Medulla oblongata (tissue), 1 donor: ENCODE data around the gene IL25.
A peak's percentile ranks its signal among the peaks of the same experiment; 100 is the strongest.

ENCODE experiments used
- DNase-seq: peaks from one replicate; pipeline ENCODE4 v3.0.0-alpha.2; 2015; ENCODE audit errors: extremely low spot score

IL25 gene

DNA sequence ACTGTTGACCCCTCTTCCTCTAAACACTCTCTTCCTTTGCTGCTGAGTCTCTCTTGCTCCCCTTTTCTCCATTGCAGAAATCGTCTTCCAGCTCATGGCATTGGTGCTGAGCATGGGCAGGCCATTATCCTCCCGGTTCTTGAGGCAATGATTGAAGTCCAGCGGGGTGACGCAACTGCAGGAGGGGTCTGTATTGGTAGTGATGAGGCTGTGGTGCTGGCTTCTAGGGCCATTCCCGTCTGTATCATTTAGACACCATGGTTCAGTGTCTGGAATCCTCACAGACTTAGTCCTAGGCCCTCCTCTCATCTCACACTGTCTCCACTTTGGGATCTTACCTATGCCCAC, 19.2 kb upstream of the IL25 start:
- no peak for DNase-seq

DNA sequence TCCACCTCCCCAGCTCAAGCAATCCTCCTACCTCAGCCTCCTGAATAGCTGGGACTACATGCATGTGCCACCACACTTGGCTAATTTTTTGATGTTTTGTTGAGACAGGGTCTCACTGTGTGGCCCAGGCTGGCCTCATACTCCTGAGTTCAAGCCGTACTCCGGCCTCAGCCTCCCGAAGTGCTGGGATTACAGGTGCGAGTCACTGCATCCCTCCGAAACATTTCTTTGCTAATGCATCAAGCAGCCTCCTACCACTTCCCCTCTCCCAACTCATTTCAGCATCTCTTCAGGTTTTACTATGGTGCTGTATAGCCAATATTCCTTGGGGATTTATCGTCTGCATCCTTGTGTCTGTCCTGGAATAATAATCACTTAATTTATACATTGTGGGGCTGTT, 17.6 kb upstream of the IL25 start:
- DNase-seq: no peak

DNA sequence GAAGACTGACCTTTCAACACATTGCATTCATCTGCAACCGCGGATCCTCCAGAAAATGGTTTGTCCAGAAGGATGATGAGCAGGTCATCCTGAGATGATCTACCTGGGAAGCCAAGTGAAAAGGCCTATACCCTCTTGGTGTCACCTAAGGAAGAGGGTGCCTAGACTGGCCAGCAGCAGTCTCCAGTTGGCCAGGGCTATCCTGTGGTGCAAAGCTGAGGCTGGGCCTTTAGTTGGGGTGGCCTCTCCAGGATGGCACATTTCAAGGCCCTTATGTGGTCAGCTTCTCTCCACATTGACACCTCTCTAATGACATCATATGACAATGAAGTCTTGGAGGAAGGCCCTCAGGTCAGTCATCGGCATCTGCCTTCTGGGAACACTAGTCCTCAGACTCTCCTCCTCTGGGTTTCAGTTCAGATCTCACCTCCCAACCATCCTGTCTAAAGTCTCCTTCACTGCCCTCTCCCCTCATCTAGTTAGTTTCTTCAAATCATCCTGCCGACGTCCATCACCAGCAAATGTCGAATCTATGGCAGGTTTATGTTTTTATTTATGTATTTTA, 16.7 kb upstream of the IL25 start:
- DNase-seq: no peak

DNA sequence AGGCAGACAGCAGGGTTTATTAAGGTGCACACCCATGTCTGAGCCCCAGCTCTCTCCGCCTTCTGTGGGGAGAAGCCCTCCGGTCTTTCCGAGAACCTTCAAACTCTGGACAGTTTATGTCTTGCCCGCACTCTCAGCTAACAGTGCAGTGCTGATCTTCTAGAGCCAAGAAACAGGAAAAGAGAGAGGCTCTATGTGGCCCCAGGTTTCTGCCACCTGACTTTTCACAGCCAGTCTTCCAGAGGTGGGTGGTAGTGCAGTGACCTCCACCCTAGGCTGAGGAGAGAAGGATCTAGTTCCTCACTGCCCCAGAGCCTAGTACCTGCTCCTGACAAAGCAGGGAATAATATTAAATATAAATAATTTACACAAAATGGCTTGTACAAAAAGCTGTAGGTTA, 15.9 kb upstream of the IL25 start:
- no peak for DNase-seq

DNA sequence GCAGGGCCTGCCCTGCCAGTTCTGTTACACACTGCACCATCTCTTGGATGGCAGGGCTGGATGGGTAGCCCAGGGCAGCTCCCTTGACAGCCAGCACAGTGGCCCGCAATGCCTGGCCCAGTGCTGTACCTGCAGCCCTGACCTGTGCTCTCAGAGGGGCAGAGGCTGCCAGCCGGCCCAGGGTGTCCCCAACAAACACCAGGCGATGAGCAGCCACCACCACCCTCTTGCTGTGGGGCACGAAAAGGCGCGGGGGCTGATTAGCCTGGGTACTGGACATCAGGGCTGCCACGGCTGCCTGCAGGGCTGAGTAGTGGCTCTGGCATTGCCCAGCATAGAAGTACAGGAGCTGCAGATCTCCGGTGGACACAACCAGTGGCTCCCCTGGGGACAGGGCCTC, 15.3 kb upstream of the IL25 start:
- DNase-seq: no peak

DNA sequence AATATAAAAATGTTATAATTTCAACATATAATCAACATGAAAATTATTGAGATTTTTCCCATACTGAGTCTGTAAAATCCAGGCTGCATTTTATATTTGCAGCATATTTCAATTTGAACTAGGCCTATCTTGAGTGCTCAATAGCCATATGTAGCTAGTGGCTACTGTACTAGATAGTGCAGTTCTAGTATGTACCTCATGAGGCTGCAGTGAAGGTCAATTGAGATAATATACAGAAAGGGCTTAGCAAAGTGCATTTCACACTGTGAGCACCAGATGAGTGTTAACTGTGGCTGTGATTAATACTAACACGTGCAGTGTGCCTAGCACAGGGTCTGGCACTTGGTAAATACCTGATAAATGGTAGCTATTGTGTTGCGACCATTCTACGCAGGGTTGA, 14.6 kb upstream of the IL25 start:
- no peak for DNase-seq

DNA sequence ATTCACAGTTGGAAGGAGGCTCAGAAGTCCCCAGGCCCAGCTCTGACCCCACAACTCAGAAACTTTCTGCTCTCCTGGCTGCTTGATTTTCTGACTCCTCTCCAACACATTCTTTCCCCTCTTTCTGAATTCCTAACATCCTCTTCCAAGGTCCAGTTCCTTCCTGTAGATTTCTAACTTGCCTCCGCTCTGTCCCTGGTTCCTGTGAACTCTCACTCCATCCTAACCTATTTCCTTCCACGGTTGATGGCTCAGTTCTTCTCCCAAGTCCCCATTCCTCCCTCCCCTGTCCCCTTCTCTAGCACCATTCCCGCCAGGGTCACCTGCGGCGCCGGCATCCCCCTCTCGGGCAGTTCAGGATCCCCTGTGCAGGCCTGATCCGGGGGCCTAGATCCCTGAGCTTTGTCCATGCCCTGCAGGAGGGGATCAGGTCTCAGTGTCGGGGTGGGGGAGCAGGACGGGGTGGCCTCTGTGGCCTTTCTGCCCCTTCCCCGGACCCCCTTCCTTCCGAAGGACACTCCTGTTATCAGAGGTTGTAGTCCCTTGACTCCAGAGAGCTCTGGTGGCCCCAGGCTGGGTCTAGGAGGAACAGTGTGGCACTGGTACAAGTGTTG, 13.9 kb upstream of the IL25 start:
- DNase-seq: no peak

DNA sequence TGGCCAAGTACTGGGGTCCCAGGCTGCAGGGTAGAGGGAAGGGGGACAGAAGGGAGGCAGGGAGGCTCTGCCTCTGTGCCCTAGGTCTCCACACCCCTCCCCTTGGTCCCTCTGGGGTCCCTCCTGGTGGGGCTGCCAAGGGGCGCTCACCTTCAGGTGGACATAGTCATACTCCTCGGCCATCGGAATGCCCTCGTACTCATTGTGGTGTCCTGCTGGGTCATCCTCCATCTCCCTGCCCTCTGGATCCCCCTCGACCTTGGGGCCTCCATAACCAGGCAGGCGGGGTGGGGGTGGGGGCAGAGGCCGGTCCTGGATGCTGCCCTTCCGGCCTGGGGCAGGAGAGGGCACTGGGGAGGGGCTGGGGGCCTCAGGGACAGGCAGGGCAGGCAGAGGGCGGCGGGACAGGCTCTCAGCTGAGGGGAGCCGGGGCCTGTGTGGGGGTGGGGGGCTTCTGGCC, 13.4 kb upstream of the IL25 start:
- DNase-seq: no peak

DNA sequence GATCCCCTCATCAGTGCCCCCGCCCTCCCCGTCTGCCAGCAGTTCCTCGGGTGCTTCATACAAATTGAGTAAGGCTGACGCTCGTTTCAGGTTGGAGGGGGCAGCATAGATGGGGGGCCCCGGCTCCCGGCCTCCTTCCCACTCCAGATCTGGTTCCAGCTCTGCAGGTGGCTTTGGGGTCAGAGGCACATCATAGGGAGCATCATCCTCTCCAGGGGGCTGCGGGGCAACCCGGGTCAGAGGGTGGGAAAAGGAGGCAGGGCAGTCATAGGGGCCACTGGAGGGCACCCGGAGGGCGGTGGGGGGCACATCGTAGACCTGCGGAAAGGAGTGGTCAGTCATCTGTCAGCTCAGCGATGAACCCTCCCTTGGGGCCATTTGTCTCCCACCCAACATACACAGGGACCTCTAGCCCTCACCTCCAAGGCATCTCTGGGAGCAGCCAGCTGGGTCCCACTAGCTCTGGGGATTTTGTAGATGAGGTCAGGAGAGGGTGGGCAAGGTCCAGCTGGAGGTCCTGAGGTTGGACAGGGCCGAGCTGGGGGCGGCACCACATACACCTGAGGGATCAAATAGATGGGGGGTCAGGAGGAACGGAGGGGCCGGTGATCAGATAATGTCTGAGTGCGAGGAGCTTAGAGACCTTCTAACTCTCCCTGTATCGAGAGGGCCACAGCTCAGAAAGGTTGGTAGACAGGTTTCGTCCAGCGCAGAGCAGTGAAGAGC, 12.7 kb upstream of the IL25 start:
- DNase-seq: no peak

DNA sequence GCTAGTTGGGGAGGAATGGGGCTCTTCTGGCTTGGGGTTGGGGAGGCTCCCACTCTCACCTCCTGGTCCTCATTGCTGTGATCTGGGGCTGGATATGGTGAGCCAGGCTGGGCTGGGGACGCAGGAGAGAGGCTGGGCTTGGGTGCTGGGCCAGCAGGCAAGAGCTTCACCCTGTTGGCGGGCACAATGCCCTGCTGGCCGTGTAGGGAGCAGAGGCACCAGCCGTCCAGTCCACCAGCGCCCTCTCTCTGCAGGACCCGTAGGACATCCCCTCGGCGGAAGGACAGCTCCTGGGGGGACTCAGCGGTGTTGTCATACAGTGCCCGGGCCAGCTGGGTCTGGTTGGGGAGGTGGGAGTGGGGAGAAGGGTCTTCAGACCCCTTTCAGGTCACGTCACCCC, 12.1 kb upstream of the IL25 start:
- peak; percentile 91 for DNase-seq

DNA sequence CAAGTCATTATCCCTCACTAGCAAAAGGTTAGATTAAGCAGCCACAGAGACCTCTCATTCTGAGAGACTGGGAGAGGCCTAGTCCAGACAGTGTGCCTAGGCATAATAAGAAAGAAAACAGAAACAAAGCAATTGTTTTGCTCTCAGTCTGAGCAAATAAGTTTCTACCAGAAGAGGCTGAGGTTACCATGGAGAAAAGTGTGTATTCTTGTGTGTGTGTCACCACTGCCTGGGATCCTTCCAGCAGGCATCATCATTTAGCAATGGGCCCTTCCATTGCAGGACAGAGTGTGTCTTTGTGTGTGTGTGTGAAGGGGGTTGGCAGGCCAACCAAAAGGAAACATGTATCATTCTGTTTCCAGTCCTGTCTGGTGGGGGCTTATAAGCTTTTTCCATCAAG, 11.3 kb upstream of the IL25 start:
- peak; percentile 78 for DNase-seq

DNA sequence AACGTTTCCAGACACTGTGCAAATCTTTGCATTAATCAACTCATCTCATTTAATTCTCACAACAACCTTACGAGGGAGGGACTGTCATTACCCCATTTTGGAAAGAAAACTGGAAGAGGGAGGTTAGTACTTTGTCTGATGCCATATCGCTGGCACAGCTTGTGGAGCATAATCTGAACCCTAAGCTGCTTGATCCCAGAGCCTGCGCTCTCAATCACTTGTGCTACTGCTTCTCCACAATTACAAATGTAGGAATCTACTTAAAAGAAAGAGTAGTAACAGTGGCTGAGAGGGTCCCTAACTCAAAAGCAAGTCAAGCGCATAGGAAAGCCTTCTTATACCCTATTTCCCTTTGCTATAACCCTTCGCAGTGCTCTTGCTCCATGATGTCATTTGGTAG, 10.8 kb upstream of the IL25 start:
- no peak for DNase-seq

DNA sequence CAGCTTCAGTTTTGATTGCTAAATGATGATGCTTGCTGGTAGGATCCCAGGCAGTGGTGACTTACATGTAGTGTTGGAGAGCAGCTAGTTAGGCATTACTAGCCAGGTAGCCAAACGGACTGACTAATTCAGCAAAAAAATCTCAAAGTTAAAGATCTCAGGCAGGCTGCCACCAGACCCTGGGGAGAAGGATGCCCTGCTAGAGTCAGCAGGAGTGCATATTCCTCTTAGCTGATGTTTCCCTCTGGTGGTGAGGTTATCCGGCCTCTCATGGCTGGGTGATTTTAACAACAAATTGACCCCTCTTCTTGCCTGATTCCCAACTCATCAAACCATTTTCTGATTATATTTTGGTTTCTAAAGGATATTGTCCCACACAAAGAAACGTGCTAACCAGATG, 10.4 kb upstream of the IL25 start:
- peak; percentile 50 for DNase-seq

DNA sequence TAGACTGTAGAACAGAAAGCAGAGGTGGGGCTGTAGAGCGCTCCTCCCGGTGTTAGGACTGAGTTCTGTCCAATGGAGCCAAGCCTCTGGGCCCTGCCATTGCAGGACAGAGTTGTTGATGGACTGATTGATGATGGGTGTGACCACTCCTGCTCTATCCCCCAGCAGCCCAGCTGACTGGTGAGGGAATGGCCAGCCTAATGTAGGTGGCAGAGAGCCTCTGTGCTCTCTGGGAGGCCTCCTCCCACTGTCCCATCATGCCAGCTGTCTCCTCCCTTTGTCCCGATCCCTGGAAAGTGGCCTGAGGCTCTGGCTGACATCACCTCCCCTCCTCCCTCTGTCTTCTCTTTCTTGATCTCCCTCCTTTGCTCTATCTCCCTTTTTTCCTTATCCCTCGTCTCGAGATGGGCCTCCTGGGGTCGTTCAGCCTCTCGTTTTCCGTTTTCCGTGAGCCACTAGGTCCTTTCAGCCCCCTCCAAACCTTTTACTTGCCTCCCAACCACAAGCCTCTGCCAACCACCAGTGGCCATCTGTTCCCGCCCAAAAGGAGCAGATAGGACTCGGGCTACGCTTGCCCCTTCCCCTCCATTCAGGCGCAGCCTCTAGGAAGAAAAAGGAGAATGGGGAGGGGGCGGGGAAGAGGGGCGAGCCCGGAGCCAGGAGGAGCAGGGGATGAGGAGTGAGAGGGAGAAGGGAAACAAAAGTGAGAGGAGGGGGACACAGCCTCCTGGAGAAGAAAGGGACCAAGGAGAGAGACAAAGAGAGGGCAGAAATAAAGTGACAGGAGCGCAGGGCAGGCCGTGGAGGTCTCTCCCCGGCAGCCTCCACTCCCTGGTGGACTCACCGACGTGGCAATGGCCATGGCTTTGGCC, 8.2 kb upstream of the IL25 start:
- DNase-seq: peak; percentile 88

DNA sequence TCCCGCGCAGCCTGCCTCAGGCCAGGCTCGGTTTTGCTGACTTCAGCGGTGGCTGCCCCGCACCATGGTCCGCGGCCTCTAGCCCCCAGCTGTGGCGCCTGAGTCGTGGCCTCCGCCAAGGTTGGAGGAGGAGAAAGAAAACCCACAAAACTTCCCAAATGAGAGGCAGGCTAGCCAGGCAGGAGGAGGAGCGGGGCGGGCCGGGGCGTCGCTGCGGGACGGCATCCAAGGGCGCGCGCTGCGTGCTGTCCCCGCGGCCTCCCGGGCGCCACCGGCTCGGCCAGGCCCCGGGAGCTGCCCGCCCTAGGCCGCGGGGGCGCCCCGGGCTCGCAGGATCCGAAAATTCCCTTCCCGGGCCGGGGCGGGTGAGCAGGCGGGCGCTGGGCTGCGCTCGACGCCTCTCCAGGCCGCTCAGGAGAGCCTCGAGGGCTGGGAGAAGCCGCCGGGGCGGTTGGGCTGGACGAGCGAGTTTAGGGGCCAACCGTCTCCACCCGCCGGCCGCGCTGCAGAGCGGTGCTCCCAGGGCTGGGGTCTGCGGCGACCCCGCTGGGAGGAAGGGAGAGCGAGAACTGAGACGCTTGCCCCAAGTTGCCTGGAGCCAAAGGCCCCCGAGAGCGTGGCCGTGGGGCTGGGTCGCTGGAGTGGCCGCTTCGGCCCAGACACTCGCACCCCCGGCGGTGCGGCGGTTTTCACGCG, 7.4 kb upstream of the IL25 start, which contains the start of gene EFS:
TSS of gene EFS (minus strand) at position 137 of the 696 bp plus-strand sequence. CDS start 147 bp downstream, outside the sequence.
- DNase-seq: peak; percentile 54

DNA sequence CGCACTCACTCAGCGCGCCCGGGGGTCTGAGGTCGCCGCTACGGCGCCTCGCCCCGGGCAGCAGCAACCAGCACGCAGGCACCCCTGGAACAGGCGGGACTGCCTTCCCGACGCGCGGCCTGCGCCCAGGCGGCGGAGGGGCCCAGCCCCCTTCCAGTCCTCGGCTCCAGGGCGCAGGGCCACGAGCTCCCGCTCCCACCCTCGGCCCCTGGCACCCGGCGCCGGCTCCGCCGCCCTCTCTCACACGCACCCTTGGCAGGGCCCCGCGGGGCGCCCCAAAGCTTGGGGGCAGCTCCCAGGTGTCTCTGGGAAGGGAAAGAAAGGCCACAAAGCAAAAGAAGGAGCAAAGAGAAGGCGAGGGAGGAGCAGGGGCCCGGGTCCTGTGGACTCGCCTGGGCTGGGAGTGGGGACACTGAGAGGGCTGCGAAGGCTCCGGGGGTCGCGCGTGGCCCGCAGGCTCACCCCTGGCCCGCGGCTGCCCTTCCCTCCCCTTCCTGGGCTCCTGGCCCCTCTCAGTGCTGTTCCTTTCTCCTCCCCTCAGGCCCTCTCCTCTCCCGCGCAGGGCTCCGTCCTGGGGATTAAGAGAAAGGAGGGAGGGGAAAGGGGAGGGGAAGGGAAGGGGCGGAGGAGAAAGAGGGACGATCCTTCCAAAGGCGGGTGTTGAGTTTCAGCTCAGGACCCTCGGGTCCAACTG, 6.7 kb upstream of the IL25 start:
- DNase-seq: peak; percentile 88

DNA sequence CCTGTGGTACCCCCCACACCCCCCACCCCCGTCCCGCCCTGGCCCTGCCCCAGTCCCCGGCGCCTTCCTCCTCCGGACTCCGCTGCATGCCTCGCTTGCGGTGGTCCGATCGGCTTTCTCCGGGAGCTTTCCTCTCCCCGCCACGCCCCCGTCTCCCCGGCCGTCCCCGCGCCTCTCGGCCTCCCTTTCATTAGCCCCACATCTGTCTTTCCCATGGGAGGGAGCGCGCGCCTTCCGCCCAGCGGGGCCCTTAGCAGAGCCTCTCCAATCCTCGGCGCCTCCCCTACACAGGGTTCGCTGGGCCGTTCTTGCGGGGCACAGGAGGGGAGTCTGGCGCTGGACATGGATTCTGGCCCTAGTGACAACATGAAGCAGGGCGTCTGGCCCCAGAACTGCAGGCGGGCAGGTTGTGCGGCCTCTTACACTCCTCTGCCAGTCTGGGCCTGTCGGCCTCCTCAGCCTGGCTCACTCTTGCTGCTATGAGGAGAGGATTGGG, 6.1 kb upstream of the IL25 start:
- peak; percentile 70 for DNase-seq

DNA sequence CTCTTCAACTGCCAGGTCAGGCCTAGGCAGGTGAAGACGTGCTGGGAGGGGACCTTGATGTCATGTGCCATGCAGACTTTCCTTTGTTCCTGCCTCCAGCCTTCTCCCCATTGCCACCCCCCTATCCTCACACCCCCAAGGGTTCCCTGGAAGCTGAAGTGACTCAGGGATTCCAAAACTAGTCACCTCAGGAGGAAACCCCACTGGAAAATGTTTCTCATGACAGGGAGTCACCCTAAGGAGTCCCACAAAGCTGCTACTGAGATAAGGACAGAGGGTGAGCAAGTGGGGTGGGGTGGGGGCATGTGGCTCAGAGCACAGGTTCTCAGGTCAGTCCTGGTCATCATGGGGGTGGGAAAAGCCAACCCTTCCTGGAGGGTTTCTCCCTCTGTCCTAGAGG, 2.4 kb upstream of the IL25 start:
- DNase-seq: no peak

DNA sequence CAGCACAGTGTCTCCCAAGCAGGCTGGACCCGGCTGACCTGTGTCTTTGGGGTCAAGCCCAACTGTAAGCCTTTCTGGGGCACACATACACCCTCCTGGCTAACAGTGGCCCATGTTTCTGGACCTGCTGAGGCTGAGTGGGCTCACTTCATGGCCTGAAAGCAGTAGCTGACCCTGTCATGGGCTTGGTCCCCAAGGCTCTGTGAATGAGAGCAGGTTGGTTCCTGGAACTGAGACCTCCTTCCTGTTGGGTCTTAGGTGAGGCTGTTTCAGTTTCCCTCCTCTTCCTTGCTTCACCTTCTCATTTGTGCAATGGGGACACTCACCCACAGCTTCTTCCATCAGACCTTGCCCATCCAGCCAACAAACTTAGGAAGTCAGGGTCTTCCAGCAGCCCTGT, 744 bp upstream of the IL25 start:
- DNase-seq: no peak

DNA sequence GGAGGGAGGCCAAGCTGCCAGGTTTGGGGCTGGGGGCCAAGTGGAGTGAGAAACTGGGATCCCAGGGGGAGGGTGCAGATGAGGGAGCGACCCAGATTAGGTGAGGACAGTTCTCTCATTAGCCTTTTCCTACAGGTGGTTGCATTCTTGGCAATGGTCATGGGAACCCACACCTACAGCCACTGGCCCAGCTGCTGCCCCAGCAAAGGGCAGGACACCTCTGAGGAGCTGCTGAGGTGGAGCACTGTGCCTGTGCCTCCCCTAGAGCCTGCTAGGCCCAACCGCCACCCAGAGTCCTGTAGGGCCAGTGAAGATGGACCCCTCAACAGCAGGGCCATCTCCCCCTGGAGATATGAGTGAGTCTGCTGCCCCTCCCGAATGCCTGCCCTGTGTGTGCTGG, 432 bp downstream of the IL25 start:
- DNase-seq: no peak
